Gastrocnemius medialis (tissue), 4 donors: Measurements from ENCODE around the gene LRFN4.

Experiments
- CTCF ChIP-seq, 5 experiments: fragments of 450-650 bp in 3 of 5; fragments of 200-600 bp in 2 of 5; sonication (generic) in 2 of 5; IDR thresholded peaks in 4 of 5; conservative IDR thresholded peaks in 1 of 5; 1 replicate in 4 of 5; 2 replicates in 1 of 5; pipeline ENCODE4 v1.5.1; 2016 to 2019; ENCODE audit warnings: antibody characterized with exemption in 5 of 5, mild to moderate bottlenecking in 3 of 5, moderate library complexity in 3 of 5
- POLR2A ChIP-seq, 2 donors: fragments of 450-650 bp; IDR thresholded peaks; one replicate each; pipeline ENCODE4 v1.6.1; 2017; ENCODE audit warnings: antibody characterized with exemption in 2 of 2, mild to moderate bottlenecking in 2 of 2, moderate library complexity in 2 of 2

- TF ChIP-seq POLR2A (IDR thresholded peaks at IDR 0.05) (no peak), CTCF (IDR thresholded peaks at IDR 0.05 in 4 of 5, conservative IDR thresholded peaks at IDR 0.05 in 1 of 5) (no peak)
Observed at GRCh38 chr11:66871521-66871901, 14.6 kb downstream of the LRFN4 start.
